Ovary (tissue), 3 donors: Measurements from ENCODE around the gene CDK5R2.

Source experiments
- EP300 ChIP-seq: sonication (generic); formaldehyde crosslinking; IDR thresholded peaks from one replicate; pipeline ENCODE4 v1.6.1; 2017; ENCODE audit warnings: antibody characterized with exemption
- POLR2A ChIP-seq: fragments of 450-650 bp; IDR thresholded peaks from one replicate; pipeline ENCODE4 v1.6.1; 2017; ENCODE audit warnings: antibody characterized with exemption, mild to moderate bottlenecking, moderate library complexity
- TF ChIP-seq, protein P1 (sequence below), 3 donors: fragments of 450-650 bp in 2 of 3; fragments of 200-600 bp in 1 of 3; IDR thresholded peaks; one replicate each; pipeline versions ENCODE4 v1.5.1 to v1.8.0; 2016 to 2022; ENCODE audit warnings: antibody characterized with exemption in 3 of 3, mild to moderate bottlenecking in 1 of 3
- donor health status: DM: no; HTN: no; CAD: no.

- no peak for TF ChIP-seq EP300
- TF ChIP-seq, protein P1, sequence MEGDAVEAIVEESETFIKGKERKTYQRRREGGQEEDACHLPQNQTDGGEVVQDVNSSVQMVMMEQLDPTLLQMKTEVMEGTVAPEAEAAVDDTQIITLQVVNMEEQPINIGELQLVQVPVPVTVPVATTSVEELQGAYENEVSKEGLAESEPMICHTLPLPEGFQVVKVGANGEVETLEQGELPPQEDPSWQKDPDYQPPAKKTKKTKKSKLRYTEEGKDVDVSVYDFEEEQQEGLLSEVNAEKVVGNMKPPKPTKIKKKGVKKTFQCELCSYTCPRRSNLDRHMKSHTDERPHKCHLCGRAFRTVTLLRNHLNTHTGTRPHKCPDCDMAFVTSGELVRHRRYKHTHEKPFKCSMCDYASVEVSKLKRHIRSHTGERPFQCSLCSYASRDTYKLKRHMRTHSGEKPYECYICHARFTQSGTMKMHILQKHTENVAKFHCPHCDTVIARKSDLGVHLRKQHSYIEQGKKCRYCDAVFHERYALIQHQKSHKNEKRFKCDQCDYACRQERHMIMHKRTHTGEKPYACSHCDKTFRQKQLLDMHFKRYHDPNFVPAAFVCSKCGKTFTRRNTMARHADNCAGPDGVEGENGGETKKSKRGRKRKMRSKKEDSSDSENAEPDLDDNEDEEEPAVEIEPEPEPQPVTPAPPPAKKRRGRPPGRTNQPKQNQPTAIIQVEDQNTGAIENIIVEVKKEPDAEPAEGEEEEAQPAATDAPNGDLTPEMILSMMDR (IDR thresholded peaks at IDR 0.05), result no peak
- no peak for TF ChIP-seq POLR2A
Measured at GRCh38 chr2:218993345-218994315, 34.2 kb downstream of the CDK5R2 start, which contains the start of gene CRYBA2.
